K562 (cell line): ENCODE data around the gene SAMD8. TPM values are rescaled to one million over a fixed set of nuclear protein-coding genes. Genes with fewer than 3 reads are reported as not detected.

Experiments
- GABPB2 ChIP-seq: fragments of 250-450 bp; sonication (Bioruptor Pico); conservative IDR thresholded peaks from 2 replicates; pipeline ENCODE4 v1.5.1; 2021; ENCODE audit warnings: mild to moderate bottlenecking
- HNRNPLL ChIP-seq: fragments of 200-400 bp; formaldehyde crosslinking; IDR thresholded peaks from 2 replicates; pipeline ENCODE4 v1.6.1; 2017; ENCODE audit warnings: low read length, low read depth, mild to moderate bottlenecking; ENCODE audit not compliant: poor library complexity, severe bottlenecking
- MIER1 ChIP-seq: fragments of 450-650 bp; IDR thresholded peaks from 2 replicates; pipeline ENCODE4 v1.6.1; 2016; ENCODE audit warnings: antibody characterized with exemption, mild to moderate bottlenecking, low read depth
- NR2C1 ChIP-seq, 2 experiments: fragments of 450-650 bp; IDR thresholded peaks; 2 replicates each; pipeline ENCODE4 v1.6.1; 2017; ENCODE audit warnings: mild to moderate bottlenecking in 2 of 2, antibody characterized with exemption in 1 of 2, inconsistent platforms in 1 of 2, missing compliant biosample characterization in 1 of 2, missing genetic modification characterization in 1 of 2
- POU5F1 ChIP-seq: fragments of 150-350 bp; IDR thresholded peaks from 2 replicates; pipeline ENCODE4 v1.6.1; 2014; ENCODE audit warnings: borderline replicate concordance, low read length, low read depth, mild to moderate bottlenecking; ENCODE audit not compliant: partially characterized antibody
- SIN3B ChIP-seq: fragments of 450-650 bp; IDR thresholded peaks from 2 replicates; pipeline ENCODE4 v1.6.1; 2017; ENCODE audit warnings: low read depth, mild to moderate bottlenecking, moderate library complexity
- TBP ChIP-seq: optimal IDR thresholded peaks from 2 replicates; pipeline ENCODE3; 2011; ENCODE audit warnings: low read depth, low read length, improper control_type of control experiment
- polyA plus RNA-seq, 8 experiments: library from polyadenylated mRNA; depleted of rRNA in 4 of 8; stranded (reverse) in 5 of 8; unstranded in 3 of 8; fragments of >200 nt; fragmentation: Nextera tagmentation in 2 of 8; fragmentation: Illumina TruSeq in 1 of 8; extraction: Ambion mirVana in 2 of 8; extraction: Trizol in 1 of 8; gene quantifications; 2 replicates each; pipeline versions ENCODE4 v1.2.1 to v1.2.3, GENCODE V29; 2011 to 2014; ENCODE audit warnings: inconsistent platforms in 1 of 8, missing spikeins in 1 of 8
- total RNA-seq, 7 experiments: library from RNA; depleted of rRNA in 6 of 7; stranded (reverse); fragments of >200 nt in 6 of 7; fragmentation: Illumina TruSeq in 2 of 7; extraction: Trizol in 2 of 7; gene quantifications; 2 replicates each; pipeline versions ENCODE4 v1.2.1 to v1.2.3, GENCODE V29; 2011 to 2021; ENCODE audit warnings: low replicate concordance in 1 of 7
- TF ChIP-seq, protein P1 (sequence below), 3 experiments: fragments of 200-800 bp in 1 of 3; fragments of 250-450 bp in 1 of 3; fragments of 450-650 bp in 1 of 3; sonication (Bioruptor Pico) in 1 of 3; sonication (Bioruptor generic) in 1 of 3; formaldehyde crosslinking in 1 of 3; IDR thresholded peaks; 2 replicates each; pipeline versions ENCODE4 v1.6.1 to v1.8.0; 2016 to 2022; ENCODE audit warnings: mild to moderate bottlenecking in 2 of 3, missing genetic modification characterization in 2 of 3, missing compliant biosample characterization in 1 of 3, moderate library complexity in 1 of 3
- TF ChIP-seq, protein P2 (sequence below): fragments of 250-450 bp; sonication (Bioruptor Pico); IDR thresholded peaks from 2 replicates; pipeline ENCODE4 v1.4.0; 2020; ENCODE audit warnings: mild to moderate bottlenecking
- TF ChIP-seq, protein P3 (sequence below): fragments of 450-650 bp; IDR thresholded peaks from 2 replicates; pipeline ENCODE4 v1.6.1; 2016; ENCODE audit warnings: mild to moderate bottlenecking
- TF ChIP-seq, protein P4 (sequence below): fragments of 250-450 bp; sonication (Bioruptor Pico); IDR thresholded peaks from 2 replicates; pipeline ENCODE4 v1.4.0; 2020

The SAMD8 gene
- total and polyA plus RNA-seq, 9 of the 15 experiments (the other 6 are each of a cell fraction or from before 2014, with no cell fraction given), result 2.7 to 16.1 (median 6.2) TPM

DNA sequence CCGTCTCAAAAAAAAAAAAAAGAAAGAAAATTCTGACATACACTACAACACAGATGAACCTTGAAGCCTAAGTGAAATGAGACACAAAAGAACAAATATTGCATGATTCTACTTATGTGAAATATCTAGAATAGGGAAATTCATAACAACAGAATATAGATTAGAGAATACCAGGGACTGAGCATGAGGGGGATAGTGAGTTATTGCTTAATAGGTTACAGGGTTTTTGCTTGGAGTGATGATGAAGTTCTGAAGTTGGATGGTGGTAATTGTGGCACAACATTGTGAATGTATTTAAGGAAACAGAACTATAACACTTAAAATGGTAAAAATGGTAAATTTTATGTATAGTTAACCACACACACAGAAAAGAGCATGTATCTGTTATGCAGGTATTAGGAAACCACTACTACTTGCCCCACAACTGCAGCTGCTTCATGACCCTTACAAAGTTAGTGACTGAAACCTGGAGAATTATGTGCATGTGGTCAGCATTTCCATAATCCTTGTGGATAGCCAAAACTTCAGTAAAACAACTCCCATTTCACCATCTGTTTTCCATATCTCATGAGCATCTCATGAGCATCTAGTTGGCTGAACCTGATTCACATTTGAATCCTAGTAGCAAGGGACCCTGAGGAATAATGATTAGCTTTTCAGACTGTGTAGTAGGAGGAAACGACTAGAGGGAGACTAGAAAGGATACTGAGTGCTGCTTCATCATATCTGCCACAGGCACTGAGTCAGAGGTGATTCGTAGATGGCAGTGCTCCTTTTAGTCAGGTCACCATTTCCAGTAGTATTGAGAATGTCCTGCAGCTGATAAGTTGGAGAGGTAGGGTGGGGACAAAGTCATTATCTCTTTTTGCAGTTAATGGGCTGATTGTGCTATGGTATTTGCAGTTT lies 26.3 kb downstream of the SAMD8 start (continued):
- TF ChIP-seq, protein P1, sequence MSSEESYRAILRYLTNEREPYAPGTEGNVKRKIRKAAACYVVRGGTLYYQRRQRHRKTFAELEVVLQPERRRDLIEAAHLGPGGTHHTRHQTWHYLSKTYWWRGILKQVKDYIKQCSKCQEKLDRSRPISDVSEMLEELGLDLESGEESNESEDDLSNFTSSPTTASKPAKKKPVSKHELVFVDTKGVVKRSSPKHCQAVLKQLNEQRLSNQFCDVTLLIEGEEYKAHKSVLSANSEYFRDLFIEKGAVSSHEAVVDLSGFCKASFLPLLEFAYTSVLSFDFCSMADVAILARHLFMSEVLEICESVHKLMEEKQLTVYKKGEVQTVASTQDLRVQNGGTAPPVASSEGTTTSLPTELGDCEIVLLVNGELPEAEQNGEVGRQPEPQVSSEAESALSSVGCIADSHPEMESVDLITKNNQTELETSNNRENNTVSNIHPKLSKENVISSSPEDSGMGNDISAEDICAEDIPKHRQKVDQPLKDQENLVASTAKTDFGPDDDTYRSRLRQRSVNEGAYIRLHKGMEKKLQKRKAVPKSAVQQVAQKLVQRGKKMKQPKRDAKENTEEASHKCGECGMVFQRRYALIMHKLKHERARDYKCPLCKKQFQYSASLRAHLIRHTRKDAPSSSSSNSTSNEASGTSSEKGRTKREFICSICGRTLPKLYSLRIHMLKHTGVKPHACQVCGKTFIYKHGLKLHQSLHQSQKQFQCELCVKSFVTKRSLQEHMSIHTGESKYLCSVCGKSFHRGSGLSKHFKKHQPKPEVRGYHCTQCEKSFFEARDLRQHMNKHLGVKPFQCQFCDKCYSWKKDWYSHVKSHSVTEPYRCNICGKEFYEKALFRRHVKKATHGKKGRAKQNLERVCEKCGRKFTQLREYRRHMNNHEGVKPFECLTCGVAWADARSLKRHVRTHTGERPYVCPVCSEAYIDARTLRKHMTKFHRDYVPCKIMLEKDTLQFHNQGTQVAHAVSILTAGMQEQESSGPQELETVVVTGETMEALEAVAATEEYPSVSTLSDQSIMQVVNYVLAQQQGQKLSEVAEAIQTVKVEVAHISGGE (CRISPR knock-in tag; IDR thresholded peaks at IDR 0.05), result peak in 1 of 3 experiments; percentile 32; a peak in 1 of 6 replicates
- no peak for TF ChIP-seq NR2C1 (IDR thresholded peaks at IDR 0.05)
- no peak for TF ChIP-seq NR2C1 (tag; IDR thresholded peaks at IDR 0.05)
- no peak for TF ChIP-seq HNRNPLL
- TF ChIP-seq TBP, result peak; percentile 54
- TF ChIP-seq GABPB2, result no peak
- TF ChIP-seq MIER1, result no peak
- TF ChIP-seq, protein P2, sequence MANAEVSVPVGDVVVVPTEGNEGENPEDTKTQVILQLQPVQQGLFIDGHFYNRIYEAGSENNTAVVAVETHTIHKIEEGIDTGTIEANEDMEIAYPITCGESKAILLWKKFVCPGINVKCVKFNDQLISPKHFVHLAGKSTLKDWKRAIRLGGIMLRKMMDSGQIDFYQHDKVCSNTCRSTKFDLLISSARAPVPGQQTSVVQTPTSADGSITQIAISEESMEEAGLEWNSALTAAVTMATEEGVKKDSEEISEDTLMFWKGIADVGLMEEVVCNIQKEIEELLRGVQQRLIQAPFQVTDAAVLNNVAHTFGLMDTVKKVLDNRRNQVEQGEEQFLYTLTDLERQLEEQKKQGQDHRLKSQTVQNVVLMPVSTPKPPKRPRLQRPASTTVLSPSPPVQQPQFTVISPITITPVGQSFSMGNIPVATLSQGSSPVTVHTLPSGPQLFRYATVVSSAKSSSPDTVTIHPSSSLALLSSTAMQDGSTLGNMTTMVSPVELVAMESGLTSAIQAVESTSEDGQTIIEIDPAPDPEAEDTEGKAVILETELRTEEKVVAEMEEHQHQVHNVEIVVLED, result no peak
- TF ChIP-seq, protein P3, sequence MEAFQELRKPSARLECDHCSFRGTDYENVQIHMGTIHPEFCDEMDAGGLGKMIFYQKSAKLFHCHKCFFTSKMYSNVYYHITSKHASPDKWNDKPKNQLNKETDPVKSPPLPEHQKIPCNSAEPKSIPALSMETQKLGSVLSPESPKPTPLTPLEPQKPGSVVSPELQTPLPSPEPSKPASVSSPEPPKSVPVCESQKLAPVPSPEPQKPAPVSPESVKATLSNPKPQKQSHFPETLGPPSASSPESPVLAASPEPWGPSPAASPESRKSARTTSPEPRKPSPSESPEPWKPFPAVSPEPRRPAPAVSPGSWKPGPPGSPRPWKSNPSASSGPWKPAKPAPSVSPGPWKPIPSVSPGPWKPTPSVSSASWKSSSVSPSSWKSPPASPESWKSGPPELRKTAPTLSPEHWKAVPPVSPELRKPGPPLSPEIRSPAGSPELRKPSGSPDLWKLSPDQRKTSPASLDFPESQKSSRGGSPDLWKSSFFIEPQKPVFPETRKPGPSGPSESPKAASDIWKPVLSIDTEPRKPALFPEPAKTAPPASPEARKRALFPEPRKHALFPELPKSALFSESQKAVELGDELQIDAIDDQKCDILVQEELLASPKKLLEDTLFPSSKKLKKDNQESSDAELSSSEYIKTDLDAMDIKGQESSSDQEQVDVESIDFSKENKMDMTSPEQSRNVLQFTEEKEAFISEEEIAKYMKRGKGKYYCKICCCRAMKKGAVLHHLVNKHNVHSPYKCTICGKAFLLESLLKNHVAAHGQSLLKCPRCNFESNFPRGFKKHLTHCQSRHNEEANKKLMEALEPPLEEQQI, result peak; percentile 52; the same call in 1 of the 2 replicates
- TF ChIP-seq, protein P4, sequence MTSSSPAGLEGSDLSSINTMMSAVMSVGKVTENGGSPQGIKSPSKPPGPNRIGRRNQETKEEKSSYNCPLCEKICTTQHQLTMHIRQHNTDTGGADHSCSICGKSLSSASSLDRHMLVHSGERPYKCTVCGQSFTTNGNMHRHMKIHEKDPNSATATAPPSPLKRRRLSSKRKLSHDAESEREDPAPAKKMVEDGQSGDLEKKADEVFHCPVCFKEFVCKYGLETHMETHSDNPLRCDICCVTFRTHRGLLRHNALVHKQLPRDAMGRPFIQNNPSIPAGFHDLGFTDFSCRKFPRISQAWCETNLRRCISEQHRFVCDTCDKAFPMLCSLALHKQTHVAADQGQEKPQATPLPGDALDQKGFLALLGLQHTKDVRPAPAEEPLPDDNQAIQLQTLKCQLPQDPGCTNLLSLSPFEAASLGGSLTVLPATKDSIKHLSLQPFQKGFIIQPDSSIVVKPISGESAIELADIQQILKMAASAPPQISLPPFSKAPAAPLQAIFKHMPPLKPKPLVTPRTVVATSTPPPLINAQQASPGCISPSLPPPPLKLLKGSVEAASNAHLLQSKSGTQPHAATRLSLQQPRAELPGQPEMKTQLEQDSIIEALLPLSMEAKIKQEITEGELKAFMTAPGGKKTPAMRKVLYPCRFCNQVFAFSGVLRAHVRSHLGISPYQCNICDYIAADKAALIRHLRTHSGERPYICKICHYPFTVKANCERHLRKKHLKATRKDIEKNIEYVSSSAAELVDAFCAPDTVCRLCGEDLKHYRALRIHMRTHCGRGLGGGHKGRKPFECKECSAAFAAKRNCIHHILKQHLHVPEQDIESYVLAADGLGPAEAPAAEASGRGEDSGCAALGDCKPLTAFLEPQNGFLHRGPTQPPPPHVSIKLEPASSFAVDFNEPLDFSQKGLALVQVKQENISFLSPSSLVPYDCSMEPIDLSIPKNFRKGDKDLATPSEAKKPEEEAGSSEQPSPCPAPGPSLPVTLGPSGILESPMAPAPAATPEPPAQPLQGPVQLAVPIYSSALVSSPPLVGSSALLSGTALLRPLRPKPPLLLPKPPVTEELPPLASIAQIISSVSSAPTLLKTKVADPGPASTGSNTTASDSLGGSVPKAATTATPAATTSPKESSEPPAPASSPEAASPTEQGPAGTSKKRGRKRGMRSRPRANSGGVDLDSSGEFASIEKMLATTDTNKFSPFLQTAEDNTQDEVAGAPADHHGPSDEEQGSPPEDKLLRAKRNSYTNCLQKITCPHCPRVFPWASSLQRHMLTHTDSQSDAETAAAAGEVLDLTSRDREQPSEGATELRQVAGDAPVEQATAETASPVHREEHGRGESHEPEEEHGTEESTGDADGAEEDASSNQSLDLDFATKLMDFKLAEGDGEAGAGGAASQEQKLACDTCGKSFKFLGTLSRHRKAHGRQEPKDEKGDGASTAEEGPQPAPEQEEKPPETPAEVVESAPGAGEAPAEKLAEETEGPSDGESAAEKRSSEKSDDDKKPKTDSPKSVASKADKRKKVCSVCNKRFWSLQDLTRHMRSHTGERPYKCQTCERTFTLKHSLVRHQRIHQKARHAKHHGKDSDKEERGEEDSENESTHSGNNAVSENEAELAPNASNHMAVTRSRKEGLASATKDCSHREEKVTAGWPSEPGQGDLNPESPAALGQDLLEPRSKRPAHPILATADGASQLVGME (CRISPR knock-in tag), result no peak
- TF ChIP-seq SIN3B, result no peak
- TF ChIP-seq POU5F1, result no peak
